ENCODE data around the gene NFATC4. TPM values are rescaled to one million over a fixed set of nuclear protein-coding genes. Genes with fewer than 3 reads are reported as not detected.

Gene NFATC4
- total RNA-seq (10 to 100 TPM in 2 of 4 donors, 1 to 10 TPM in 2; 2.7 to 12.0 (median 7.8) TPM), polyA plus RNA-seq (1 to 10 TPM; 5.5 to 7.9 (median 7.3) TPM)
- long read RNA-seq, donor 1, full-length matches to known transcripts: 4 of 5 reads
- long read RNA-seq, donor 1, partial matches to known transcripts: 1 of 5 reads
- long read RNA-seq, donor 1, other reads (novel, unspliced or antisense): 0 of 5 reads
- long read RNA-seq, donor 2, full-length matches to known transcripts: 2 of 5 reads
- long read RNA-seq, donor 2, partial matches to known transcripts: 1 of 5 reads
- long read RNA-seq, donor 2, other reads (novel, unspliced or antisense): 2 of 5 reads

DNA sequence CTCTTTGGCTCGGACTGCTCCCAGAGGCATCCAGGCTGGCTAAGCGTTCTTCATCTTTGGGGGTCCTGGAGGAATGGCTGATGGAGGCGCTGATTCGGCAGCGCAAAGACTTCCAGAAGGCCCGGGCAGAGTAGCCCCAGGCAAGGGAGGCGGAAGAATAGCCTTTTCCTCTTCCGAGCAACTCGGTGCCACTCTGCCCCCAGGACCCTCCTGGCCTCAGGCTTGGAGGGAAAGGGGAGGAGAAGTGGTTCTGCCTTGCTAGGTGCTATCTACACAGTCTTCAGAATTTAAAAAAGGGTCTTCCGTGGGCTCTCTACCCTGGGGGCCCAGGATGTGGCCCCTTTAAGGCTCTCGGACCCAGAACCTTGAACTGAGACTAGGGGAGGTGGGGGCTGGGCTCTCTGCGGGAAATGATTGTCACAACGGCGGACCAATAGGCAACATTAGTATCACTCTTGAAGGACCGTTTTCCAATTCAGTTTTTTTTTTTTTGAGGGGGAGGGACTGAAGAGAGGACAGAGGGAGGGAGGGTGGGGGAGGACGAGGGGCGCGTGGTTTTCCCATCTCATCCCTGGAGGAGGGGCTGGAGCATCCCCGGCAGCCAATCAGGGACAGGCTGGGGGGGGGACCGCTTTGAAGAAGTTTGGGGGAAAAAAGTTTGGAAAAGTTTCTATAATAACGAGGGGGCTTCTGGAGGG lies at the start of gene NFATC4:
Gene NFATC4, plus strand, starts transcription at position 671 of the 698 bp plus-strand sequence. CDS start 157 bp downstream, outside the sequence.
- peak in 3 of 4 donors; percentile 20 to 55 (median 34) for ATAC-seq
- TF ChIP-seq, protein P1, sequence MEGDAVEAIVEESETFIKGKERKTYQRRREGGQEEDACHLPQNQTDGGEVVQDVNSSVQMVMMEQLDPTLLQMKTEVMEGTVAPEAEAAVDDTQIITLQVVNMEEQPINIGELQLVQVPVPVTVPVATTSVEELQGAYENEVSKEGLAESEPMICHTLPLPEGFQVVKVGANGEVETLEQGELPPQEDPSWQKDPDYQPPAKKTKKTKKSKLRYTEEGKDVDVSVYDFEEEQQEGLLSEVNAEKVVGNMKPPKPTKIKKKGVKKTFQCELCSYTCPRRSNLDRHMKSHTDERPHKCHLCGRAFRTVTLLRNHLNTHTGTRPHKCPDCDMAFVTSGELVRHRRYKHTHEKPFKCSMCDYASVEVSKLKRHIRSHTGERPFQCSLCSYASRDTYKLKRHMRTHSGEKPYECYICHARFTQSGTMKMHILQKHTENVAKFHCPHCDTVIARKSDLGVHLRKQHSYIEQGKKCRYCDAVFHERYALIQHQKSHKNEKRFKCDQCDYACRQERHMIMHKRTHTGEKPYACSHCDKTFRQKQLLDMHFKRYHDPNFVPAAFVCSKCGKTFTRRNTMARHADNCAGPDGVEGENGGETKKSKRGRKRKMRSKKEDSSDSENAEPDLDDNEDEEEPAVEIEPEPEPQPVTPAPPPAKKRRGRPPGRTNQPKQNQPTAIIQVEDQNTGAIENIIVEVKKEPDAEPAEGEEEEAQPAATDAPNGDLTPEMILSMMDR (IDR thresholded peaks at IDR 0.05): no peak

DNA sequence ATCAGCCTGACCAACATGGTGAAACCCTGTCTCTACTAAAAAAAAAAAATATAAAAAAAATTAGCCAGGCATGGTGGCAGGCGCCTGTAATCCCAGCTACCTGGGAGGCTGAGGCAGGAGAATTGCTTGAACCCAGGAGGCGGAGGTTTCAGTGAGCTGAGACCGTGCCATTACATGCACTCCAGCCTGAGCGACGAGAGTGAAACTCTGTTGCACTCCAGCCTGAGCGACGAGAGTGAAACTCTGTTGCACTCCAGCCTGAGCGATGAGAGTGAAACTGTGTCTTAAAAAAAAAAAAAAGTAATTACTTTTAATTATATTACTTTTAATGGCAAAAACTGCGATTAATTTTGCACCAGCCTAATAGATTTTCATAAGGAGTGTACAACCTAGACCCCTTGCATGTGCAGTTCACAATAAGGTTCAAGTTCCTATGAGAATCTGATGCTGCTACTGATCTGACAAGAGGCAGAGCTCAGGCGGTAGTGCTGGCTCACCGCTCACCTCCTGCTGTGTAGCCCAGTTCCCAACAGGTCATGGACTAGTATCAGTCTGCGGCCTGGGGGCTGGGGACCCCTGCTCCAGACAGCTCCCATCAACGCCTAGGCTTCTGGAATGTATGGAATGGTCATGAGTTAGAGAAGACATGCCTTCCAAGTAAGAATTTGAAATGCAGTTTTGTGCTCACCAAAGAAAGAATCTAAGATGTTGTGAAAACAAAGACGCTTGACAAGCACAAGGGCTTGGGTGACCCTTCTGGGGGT lies 46.6 kb upstream of the NFATC4 start:
- H3K4me3 ChIP-seq: no peak overlapping the region
- H3K36me3 ChIP-seq (ENCODE audit: insufficient read depth in 1 of 2, low read depth in 1 of 2): peaks cover 0 to 13% of the 10 kb centered on the region in 2 donors
- intact Hi-C loops (cut with DNase I): no loop called here
- DNase-seq: no peak
- TF ChIP-seq, protein P1 (IDR thresholded peaks at IDR 0.05): no peak
- H3K27ac ChIP-seq: no peak overlapping the region
- WGBS, 3 donors: 82 to 87% (median 85%) methylated on average over 14 of the region's 14 CpGs
- no peaks in the 10 kb centered on the region for H3K4me1 ChIP-seq
- no peak for ATAC-seq
- H3K27me3 ChIP-seq (ENCODE audit: insufficient read depth in 3 of 3, low read length in 2 of 3): peaks cover 0 to 31% (median 7%) of the 10 kb centered on the region in 3 donors
- H3K9me3 ChIP-seq: no peaks in the 10 kb centered on the region

More for the DNA sequence above, at the start of gene NFATC4:
- Histone ChIP-seq H3K4me3 (peak within 1 kb of the TSS; percentile 64), H3K27me3 (ENCODE audit: insufficient read depth in 3 of 3, low read length in 2 of 3) (peaks cover 0 to 47% (median 12%) of the 10 kb centered on the region in 3 donors), H3K27ac (peak within 1 kb of the TSS; percentile 76), H3K36me3 (ENCODE audit: insufficient read depth in 1 of 2, low read depth in 1 of 2) (no peaks in the 10 kb centered on the region), H3K9me3 (no peaks in the 10 kb centered on the region), H3K4me1 (peaks cover 12% of the 10 kb centered on the region)
- DNase-seq: peak; percentile 67 to 85
- intact Hi-C loops (cut with DNase I): no loop called here
- 3 to 4% (median 4%) methylated on average over 21 of the region's 21 CpGs for WGBS, 3 donors

DNA sequence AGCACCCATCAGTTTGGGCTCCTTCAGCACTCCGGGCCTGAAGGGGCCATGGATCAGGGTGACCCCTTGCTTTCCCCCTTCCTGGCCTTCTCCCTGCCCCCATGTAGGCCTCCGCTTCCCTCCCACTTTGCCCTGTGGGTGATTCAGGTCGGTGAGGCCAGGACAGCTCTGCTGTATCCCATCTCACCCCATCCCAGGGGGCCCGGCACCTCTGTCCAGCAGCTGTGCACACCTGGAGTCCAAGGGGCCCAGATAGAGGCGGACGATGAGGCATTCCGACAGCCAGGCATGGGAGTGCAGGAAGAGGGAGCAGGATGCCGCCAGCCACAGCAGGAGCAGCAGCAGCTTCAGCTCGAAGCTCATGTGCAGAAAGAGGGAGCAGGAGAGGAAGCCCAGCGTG lies 45.3 kb upstream of the NFATC4 start:
- H3K36me3 ChIP-seq (ENCODE audit: insufficient read depth in 1 of 2, low read depth in 1 of 2): peaks cover 0 to 13% of the 10 kb centered on the region in 2 donors
- peak in 1 of 2 donors; percentile 38 for DNase-seq
- no peak overlapping the region for H3K4me3 ChIP-seq
- no peaks in the 10 kb centered on the region for H3K9me3 ChIP-seq
- intact Hi-C loops (cut with DNase I): no loop called here
- TF ChIP-seq, protein P1 (IDR thresholded peaks at IDR 0.05): no peak
- H3K27me3 ChIP-seq (ENCODE audit: insufficient read depth in 3 of 3, low read length in 2 of 3): peaks cover 0 to 20% (median 7%) of the 10 kb centered on the region in 3 donors
- 55 to 66% (median 62%) methylated on average over 8 to 10 of the region's 10 CpGs for WGBS, 3 donors
- H3K4me1 ChIP-seq: no peaks in the 10 kb centered on the region
- ATAC-seq: no peak
- H3K27ac ChIP-seq: no peak overlapping the region

DNA sequence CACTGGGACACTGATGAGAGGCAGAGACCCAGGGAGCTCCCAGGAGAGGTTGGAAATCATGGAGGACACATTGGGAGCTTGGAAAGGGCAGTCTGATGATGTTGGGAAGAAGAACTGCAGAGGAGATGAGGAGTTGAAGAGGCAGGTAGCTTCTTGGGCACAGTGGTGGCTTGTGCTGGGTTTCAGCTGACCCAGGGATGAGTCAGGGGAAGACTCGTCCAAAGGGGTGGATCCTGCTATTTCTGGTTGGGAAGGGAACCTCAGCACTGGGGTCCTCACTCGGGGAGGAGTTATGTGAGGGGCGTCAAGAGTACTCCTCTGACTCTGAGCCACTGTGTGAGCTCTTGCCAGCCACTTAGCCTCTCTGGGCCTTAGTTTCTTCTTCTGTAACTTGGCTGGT lies 44.6 kb upstream of the NFATC4 start:
- TF ChIP-seq, protein P1 (IDR thresholded peaks at IDR 0.05): no peak
- no peaks in the 10 kb centered on the region for H3K9me3 ChIP-seq
- peaks cover 0 to 13% (median 7%) of the 10 kb centered on the region in 3 donors for H3K27me3 ChIP-seq (ENCODE audit: insufficient read depth in 3 of 3, low read length in 2 of 3)
- H3K27ac ChIP-seq: no peak overlapping the region
- intact Hi-C loops (cut with DNase I): no loop called here
- H3K36me3 ChIP-seq (ENCODE audit: insufficient read depth in 1 of 2, low read depth in 1 of 2): peaks cover 0 to 13% of the 10 kb centered on the region in 2 donors
- WGBS, 3 donors: 44 to 58% (median 47%) methylated on average over 3 of the region's 3 CpGs
- ATAC-seq (no peak), DNase-seq (no peak)
- no peaks in the 10 kb centered on the region for H3K4me1 ChIP-seq
- no peak overlapping the region for H3K4me3 ChIP-seq

Measured in psoas muscle (tissue), 8 donors.